Stimulated activated CD8-positive, alpha-beta memory T cell treated with anti-CD3 and anti-CD28 coated beads, Interleukin-7, amount 100 ng/mL, for 48 hours (primary cell): ENCODE results near the gene PFKP.
A peak's percentile ranks its signal among the peaks of the same experiment; 100 is the strongest.
"Not testable (repeated sequence)": the region's sequence is repeated elsewhere in the genome, so short reads cannot be mapped to it uniquely, and the experiment has no call there.

Experiments used
- DNase-seq, 2 donors: peaks; one replicate each; pipeline ENCODE4 v3.0.0-alpha.2; 2020; ENCODE audit warnings: low read depth in 1 of 2; ENCODE audit errors: extremely low read depth in 1 of 2

PFKP gene

GRCh38 chr10:3046981-3047547 is 20.3 kb upstream of the PFKP start:
- no peak for DNase-seq

DNA sequence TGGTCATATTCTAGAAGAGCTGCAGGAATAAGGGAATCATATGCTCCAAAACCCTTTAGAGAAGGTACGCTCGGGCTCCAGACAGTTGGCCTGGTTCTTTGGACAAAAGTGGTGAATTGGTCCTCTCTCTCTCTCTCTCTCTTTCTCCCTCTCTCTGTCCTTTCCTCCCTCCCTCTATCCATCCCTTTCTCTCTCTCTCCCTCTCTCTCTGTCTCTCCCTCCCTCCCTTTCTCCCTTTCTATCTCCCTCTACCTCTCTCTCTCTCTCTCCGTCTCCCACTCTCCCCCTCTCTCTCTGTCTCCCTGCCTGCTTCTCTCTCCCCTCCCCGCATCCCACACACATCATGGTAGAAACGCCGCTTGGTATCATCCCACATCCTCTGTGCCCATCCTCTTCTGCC is 19.8 kb upstream of the PFKP start:
- DNase-seq: no peak

DNA sequence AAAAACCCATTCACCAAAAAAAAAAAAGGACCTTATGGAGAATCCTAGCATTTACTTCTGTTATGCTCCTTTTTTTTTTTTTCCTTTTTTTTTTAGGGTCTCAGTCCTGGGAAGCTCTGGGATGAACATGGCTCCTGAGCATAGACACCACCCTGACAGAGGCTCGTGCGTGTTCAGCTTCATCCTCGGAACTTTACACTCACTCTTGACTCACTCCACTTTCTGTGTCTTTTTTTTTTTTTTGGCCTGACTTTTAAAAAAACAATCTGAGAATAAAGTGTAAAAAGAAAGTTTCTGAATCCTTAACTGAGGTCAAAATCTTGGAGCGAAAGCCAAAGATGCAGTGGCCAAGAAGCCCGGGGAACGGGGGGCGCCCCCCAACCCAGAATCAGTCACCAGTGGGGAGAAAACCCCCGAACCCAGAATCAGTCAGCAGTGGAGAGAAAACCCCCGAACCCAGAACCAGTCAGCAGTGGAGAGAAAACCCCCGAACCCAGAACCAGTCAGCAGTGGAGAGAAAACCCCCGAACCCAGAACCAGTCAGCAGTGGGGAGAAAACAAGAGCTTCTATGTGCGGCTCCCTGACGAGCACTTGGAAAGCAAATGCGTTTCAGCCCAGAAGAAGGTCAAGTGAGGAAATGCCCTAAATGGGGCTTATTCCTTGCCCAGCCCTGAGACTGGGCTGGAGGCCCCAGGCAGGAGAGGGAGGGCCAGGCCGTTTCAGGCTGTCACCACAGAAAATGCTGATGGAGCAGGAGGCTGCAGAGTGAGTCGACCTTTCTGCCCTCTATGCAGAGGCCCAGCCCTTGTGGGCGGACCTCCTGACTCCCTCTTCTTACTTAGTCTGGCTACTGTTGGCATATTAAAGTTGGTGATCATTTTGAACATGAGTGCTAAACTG is 19.0 kb upstream of the PFKP start:
- DNase-seq: no peak

DNA sequence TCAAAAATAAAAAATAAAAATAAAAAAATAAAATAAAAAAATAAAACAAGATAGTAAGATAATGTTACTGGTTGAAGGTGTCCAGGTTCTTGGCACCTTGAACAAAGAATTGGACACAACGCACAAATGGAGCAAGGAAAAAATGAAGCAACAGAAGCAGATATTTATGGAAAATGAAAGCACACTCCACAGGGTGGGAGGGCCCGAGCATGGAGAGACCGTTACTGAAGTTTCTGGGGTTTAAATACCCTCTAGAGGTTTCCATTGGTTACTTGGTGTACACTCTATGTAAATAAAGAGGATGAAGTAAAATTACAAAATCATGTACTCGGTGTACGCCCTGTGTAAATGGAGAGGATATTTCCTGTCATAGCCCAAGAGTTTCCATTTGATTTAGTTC is 15.7 kb upstream of the PFKP start:
- no peak for DNase-seq

- no peak for DNase-seq
Observed at GRCh38 chr10:3053155-3053554, 14.2 kb upstream of the PFKP start.

GRCh38 chr10:3054183-3054850 is 13.0 kb upstream of the PFKP start:
- DNase-seq: no peak

GRCh38 chr10:3054851-3055199 is 12.5 kb upstream of the PFKP start:
- DNase-seq: no peak

GRCh38 chr10:3056280-3057037 is 10.9 kb upstream of the PFKP start:
- DNase-seq: no peak

DNA sequence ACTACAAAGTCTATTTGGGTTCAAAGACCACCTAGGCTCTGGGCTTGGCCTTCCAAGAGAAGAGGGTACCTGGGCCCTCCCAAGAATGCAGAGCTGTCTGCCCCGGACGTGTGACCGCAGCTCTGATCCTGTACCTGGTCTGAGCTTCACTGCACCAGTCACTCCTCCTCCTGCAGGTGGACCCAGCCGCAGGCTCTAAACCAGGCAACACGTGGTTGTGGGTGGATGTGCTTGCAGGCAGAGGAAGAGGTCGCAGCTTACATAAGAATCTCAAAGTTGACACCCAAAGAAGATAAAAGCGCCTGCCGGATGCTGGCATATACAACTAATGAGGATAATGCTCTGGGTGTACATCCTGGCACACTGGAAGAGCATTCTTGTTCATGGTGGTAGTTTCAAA is 9.4 kb upstream of the PFKP start:
- DNase-seq: no peak

GRCh38 chr10:3059974-3060373 is 7.4 kb upstream of the PFKP start:
- DNase-seq: no peak

DNA sequence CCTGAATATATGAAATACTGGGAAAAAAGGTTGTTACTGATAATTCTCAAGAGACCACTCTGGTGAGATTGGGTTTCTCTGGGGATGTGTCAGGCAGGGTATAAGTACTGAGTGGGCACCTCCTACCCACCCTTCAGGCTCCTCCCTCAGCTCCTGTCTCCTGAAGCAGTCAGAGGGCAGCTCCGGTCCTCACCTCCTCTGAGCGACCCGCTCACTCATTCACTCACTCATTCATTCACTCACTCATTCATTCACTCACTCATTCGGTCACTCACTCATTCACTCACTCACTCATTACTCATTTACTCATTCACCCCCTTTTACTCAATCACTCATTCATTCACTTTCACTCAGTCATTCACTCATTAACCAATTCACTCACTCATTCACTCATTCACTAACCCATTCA is 6.9 kb upstream of the PFKP start:
- no peak for DNase-seq

DNA sequence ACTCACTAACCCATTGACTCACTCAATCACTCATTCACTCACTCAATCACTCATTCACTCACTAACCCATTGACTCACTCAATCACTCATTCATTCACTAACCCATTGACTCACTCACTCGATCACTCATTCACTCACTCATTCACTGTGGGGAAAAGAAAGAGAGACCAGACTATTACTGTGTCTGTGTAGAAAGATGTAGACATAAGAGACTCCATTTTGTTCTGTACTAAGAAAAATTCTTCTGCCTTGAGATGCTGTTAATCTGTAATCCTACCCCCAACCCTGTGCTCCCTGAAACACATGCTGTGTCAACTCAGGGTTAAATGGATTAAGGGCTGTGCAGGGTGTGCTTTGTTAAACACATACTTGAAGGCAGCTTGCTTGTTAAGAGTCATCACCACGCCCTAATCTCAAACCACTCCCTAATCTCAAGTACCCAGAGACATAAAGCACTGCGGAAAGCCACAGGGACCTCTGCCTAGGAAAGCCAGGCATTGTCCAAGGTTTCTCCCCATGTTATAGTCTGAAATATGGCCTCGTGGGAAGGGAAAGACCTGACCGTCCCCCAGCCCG is 5.9 kb upstream of the PFKP start:
- DNase-seq: not testable (repeated sequence)

DNA sequence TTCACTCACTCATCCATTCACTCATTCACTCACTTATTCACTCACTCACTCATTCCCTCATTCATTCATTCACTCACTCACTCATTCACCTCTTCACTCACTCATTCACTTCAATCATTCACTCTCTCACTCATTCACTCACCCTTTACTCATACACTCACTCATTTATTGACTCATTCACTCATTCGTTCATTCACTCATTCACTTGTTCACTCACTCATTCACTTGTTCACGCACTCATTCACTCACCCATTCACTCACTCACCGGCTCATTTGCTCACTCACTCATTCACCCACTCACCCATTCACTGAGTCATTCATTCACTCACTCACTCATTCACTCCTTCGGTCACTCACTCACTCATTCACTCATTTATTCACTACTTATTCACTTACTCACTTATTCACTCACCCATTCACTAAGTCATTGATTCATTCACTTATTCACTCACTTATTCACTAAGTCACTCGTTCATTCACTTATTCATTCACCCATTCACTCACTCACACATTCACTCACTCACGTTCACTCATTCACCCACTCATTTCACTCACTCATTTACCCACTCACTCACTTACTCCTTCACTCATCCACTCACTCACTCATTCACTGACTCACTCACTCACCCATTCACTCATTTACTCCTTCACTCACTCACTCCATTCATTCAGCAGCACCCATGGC is 4.7 kb upstream of the PFKP start:
- no peak for DNase-seq

DNA sequence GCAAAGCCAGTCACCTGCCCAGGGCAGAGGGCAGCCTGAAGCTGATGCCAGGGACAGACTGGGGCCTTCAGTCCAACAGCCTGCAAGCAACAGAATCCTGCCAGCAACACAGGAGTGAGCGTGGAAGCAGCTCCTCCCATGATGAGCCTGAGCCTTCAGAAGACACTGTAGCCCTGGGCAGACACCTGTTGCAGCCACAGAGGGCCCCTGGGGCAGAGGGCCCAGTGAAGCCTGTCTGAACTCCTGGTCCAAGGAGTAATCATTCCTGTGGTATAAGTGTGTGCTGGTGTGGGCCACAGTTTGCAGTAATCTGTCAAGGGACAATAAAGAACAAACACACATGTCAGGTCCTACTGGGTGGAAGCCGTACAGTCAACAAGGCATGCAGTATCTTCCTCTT is 2.9 kb upstream of the PFKP start:
- no peak for DNase-seq

GRCh38 chr10:3065622-3066021 is 1.7 kb upstream of the PFKP start:
- no peak for DNase-seq

- no peak for DNase-seq
Observed at GRCh38 chr10:3066317-3067117, 831 bp upstream of the PFKP start.

- no peak for DNase-seq
Observed at GRCh38 chr10:3067859-3068179, 471 bp downstream of the PFKP start.

DNA sequence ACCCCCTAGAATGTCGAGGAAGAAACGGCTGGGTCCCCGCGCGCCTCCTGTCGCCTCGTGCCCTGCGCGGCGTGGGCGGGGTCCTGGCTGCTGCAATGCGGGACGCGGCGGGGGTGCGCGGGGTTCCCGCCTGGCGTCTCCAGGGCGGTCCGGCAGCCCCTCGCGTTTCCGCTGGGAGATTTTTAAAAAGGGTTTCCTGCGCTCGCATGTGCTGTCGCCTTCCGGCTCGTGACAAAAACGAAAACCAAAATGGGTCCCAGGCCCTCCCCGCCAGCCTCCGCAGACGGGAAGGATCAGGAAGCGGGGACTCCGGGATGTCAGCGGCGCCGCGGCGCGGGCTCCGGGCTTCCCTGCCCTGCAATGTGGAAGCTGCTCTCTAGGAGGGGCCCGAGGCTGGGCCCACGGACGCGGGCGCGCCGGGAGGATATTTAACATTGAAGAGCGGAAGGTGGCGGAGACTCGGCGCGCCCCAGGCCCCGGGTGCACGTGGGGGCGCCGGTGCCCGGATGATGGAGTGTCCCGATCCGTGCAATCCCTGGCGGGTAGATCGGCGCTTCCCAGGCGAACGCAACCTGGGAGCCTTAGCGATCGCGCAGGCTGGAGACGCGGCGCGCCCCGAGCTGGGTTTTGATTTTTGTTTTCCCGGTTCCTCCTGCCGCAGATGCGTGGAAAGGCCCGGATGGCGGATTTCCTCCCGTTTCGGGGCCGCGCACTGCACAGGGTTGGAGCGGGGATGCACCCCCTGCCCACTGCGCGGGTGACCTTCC is 1.0 kb downstream of the PFKP start:
- DNase-seq: peak; percentile 47 to 48
